COLO668 (cell line): ENCODE results near the gene GDI1.

Source experiments
- DNase-seq: peaks from one replicate; lab custom pipeline; 2025; ENCODE audit not compliant: unreplicated experiment; lab: John Stamatoyannopoulos, UW

The GDI1 gene

DNA sequence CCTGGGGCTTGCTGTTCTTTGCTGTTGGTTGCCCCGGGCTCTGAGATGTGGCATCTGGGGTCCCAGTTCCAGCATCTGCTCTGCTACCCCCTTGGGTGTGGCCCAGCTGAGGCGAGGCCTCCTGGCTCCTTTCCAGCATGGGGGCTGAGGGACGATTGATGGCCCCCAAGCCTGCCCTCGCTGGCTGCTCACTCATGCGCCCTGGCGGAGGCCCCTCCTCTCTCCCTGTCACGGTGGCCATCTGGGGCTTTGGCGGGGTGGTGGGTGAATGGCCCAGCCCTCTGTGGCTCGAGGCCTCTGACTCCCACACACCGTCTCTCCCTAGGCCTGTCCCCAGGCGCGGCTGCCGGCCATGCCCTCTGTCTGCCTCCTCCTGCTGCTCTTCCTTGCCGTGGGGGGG lies 22.9 kb downstream of the GDI1 start:
- peak; percentile 17 for DNase-seq

DNA sequence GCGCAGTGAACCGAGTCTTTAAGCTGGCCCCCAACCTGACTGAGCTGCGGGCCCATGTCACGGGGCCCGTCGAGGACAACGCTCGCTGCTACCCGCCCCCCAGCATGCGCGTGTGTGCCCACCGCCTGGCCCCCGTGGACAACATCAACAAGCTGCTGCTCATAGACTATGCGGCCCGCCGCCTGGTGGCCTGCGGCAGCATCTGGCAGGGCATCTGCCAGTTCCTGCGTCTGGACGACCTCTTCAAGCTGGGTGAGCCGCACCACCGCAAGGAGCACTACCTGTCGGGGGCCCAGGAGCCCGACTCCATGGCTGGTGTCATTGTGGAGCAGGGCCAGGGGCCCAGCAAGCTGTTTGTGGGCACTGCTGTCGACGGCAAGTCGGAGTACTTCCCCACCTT lies 23.4 kb downstream of the GDI1 start:
- DNase-seq: no peak

DNA sequence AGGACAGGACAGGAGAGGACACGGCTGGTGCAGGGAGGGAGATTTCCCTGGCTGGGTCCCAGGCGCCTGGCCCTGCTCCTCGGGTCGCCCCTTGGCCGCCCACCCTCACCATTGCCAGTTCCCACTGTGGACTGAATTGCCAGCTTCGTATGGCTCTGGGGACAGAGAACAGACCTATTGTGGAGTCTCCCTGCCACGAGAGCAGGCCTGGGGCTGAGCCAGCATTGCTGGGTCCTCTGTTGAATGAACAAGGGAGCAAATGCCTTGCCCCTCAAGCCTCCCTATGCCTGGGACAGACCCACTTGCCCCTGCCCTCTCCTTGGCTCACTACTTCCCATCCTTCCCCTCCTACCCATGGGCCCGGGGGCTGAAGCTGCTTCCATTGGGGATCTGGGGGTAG lies 25.4 kb downstream of the GDI1 start:
- DNase-seq: no peak

DNA sequence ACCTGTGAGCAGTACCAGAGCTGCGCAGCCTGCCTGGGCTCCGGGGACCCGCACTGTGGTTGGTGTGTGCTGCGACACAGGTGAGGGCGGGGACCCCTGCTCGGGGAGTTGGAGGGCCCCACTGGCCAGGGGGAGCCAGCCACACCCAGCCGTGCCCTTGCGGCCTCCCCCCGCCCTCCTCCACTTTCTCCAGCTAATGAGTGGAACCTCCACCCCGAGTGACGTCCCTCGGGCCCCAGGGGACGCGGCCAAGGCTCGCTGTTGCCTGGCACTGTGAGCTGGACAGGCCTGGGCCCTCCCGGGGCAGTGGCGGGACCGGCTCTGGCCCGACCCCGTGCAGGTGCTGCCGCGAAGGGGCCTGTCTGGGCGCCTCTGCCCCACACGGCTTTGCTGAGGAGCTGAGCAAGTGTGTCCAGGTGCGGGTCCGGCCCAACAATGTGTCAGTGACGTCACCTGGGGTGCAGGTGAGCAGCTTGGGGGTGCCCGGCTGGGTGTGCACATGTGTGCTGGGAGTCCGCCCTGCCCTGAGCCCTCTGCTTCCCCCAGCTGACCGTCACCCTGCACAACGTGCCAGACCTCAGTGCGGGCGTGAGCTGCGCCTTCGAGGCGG lies 26.8 kb downstream of the GDI1 start:
- no peak for DNase-seq

DNA sequence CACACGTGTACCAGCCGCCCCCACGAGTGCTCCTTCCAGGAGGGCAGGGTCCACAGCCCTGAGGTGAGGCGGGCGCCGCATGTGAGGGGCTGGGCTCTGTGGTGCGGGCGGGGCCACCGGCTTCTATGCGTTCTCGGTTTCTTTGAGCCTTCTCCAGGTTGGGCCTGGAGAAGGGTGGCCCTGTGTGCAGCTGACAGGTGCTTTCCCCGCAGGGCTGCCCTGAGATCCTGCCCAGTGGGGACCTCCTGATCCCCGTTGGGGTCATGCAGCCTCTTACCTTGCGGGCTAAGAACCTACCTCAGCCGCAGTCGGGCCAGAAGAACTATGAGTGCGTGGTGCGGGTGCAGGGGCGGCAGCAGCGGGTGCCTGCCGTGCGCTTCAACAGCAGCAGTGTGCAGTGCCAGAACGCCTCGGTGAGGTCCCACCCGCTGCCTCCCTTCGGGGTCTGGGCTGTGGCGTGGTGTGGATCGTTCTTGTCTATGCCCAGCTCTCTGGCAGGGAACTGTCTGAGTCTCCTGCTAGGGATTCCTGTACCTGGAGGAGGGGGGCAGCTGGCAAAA lies 27.9 kb downstream of the GDI1 start:
- no peak for DNase-seq

DNA sequence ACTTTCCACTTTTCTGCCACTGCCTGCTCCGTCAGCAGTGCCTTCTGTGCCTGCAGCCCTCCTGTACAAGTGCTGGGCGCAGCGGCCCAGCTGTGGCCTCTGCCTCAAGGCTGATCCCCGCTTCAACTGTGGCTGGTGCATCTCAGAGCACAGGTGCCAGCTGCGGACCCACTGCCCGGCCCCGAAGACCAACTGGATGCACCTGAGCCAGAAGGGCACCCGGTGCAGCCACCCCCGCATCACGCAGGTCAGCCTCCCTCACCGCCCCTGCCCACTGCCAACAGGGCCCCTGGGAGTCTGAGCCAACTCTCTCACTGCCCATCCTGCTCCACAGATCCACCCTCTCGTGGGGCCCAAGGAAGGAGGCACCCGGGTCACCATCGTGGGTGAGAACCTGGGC lies 28.6 kb downstream of the GDI1 start:
- DNase-seq: no peak

DNA sequence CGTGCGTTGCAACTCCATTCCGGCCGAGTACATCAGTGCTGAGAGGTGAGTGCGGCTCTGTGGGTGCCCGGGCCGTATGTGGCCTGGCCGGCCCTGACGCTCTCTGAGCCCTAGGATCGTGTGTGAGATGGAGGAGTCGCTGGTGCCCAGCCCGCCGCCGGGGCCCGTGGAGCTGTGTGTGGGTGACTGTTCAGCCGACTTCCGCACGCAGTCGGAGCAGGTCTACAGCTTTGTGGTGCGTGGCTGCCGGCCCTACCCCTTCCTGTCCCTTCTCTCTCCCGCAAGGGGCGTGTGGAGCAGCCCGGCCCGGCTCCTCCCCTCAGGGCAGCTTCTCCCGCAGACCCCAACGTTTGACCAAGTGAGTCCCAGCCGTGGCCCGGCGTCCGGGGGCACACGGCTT lies 29.1 kb downstream of the GDI1 start:
- DNase-seq: no peak

DNA sequence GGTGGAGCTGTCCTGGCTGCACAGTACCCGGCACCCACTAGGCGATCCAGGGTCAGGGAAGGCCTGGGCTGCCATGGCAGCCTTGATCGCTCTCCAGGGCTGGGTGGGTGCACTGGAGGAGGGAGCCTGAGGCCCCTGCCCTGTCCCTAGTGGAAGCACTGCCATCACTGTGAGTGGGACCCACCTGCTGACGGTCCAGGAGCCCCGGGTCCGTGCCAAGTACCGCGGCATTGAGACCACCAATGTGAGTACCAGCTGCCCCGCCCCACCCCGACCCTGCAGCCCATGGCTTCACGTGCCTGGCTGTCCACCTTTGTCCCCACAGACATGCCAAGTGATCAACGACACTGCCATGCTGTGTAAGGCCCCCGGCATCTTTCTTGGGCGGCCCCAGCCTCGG lies 30.0 kb downstream of the GDI1 start:
- no peak for DNase-seq

DNA sequence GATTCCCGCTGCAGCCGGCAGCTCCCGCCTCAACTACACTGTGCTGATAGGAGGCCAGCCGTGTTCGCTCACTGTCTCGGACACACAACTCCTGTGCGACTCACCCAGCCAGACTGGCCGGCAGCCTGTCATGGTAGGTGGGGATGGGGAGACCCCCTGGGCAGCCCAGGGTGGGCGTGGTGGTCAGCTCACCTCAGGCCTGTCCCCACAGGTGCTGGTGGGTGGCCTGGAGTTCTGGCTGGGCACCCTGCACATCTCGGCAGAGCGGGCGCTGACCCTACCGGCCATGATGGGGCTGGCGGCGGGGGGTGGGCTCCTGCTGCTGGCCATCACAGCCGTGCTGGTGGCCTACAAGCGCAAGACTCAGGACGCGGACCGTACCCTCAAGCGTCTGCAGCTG lies 30.6 kb downstream of the GDI1 start:
- DNase-seq: no peak

DNA sequence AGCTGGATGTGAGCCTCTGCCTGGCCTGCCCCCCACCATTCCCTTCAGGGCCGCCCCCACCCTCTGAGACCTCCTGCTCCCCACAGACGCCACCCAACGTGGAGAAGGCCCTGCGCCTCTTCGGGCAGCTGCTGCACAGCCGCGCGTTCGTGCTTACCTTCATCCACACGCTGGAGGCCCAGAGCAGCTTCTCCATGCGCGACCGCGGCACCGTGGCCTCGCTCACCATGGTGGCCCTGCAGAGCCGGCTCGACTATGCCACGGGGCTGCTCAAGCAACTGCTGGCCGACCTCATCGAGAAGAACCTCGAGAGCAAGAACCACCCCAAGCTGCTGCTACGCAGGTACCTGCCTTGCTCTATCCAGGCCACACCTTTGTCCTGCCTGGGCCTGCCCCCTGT lies 31.3 kb downstream of the GDI1 start:
- no peak for DNase-seq

DNA sequence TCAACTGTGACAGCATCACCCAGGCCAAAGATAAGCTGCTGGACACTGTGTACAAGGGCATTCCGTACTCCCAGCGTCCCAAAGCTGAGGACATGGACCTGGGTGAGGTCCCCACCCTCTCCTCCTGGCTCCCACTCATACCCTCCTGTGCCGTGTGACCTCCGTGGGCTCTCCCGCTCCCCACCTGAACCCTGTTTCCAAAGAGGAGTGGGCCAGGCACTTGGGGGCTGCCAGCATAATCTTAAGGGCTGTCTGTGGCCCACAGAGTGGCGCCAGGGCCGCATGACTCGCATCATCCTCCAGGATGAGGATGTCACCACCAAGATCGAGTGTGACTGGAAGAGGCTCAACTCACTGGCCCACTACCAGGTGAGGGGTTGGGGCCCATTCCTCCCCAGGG lies 32.2 kb downstream of the GDI1 start:
- DNase-seq: no peak

DNA sequence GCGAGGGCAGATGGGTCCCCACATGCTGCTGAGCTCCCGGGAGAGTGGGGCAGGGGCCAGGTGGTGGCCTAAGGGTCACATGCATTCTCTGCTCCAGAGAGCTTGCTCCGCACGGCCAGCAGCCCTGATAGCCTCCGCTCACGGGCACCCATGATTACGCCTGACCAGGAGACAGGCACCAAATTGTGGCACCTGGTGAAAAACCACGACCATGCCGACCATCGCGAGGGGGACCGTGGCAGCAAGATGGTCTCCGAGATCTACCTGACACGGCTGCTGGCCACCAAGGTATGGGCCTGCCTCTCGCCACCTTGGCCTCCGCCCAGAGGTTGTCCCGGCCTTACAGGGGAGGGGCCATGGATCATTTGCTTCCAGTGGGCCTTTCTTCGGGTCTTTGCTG lies 32.9 kb downstream of the GDI1 start:
- no peak for DNase-seq

DNA sequence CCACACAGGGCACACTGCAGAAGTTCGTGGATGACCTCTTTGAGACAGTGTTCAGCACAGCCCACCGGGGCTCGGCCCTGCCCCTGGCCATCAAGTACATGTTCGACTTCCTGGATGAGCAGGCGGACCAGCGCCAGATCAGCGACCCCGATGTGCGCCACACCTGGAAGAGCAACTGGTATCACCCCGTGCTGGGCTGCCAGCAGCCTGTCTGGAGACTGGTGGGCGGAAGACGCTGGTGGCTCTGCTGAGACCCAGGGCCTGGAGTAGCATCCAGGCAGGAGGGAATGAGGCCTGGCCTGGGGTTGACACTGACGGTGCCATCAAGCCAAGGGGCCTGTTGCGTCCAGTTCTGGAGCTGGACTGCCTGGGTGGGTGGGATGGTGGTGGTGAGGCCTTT lies 33.5 kb downstream of the GDI1 start:
- no peak for DNase-seq

DNA sequence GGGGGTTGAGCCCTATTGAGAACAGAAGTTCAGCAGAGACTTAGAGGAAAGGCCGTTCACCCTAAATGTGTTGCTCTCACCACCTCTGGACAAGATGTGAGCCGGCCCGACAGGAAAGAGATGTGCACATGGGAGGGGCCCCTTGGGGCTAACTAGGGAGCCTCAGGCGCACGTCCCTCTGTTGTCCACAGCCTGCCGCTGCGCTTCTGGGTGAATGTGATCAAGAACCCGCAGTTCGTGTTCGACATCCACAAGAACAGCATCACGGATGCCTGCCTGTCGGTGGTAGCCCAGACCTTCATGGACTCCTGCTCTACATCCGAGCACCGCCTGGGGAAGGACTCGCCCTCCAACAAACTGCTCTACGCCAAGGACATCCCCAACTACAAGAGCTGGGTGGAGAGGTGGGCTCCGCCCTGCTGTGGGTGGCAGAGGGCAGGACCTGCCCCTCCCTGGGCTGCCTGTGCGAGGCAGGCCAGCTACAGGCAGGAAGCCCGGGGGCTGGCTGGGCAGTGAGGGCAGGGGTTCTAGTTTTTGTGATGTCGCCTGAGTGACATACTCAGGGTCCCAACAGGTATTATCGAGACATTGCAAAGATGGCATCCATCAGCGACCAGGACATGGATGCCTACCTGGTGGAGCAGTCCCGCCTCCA lies 34.1 kb downstream of the GDI1 start:
- DNase-seq: no peak

DNA sequence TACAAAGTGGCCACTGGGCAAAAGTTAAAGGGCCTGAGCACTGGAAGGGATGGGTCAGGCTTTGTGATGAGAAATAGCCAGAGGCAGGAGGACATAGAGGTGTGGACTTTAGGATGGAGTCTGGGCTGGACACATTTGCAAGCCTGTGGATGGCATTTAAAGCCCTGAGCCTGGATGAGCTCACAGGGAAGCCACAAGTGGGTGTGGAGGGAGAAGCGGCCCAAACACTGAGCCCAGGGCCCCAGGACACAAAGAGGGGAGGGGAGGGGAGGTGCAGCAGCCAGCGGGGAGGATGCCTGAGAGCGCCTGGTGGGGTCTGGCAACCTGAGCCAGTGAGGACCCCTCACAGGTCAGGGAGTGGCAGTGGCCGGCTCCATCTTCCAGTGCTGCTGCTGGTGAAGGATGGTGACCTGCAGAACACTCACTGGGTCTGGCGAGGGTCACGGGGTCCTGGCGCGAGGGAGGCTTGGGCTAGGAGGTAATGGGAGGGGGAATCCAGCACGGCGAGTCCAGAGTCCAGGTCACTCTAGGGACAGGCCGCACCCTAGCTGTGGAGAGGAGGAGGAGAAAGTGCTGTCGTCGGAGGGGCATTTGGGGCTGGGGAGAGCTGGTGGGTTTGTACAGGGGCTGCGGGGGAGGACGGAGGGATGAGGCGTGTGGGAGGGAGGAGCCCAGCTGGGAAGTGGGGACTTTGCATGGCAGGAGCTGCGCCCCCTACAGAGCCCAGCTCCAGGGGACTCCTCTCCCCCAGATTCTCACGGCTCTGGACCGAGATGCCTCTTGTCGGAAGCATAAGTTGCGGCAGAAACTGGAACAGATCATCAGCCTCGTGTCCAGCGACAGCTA lies 35.1 kb downstream of the GDI1 start:
- DNase-seq: no peak

DNA sequence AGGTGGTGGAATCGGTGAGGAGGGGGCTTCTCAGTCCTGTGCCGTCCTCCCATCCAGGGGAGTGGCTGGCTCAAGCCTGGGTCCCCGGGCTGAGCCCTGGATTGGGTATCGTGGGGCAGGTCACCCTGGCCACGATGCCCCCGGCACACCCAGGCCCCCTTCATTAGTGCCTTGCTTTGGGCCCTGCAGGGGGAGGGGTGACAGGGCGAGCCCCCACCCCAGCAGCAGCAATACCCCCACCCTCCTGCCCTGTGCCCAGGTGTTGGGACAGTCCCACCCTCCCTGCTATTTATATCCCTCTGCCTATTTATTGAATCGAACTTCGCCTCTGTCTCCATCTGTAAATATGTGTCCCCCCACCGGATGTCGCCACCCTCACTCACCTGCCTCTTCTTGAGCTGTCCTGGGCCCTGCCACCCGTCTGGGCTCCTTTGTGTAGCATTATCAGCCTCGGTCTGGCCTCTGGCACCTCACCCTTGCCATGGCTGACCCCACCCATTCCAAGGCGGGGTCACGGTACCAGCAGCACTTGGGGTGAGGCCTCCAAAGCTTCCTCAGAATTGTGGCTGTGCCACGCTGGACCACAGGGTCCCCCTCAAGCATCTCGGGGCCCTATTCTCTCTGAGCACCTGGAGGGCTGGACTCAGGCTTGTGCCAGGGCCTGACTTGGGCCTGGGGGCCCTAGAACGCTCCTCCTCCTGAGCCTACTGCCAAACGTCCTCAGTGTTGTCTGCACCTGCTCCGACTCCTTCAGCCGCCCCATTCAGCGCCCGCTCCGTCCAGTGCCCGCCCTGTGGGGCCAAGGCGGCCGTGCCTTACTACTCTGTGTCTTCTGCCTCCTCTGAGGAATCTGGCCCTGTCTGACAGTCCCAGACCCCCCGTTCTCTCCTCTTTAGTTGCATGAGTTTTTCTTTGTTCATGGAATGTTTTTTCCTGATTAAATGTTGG lies 36.0 kb downstream of the GDI1 start:
- DNase-seq: no peak

DNA sequence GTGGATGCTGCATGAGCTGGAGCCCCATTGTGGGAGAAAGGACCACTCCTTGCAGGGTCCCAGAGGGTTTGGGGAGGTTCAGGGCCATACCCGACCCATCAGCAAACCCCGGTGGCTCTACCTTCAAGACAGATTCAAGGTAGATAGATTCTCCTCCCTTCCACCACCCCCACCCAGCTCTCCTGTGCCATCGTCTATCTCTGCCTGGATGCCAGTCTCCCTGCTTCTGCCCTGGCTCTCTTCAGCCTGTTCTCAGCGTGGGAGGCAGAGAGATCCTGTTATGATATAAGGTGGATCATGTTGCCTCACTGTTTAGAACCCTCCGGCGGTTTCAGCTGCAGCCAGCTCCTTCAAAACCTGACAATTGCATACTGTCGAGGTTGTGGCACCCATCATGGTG lies 36.7 kb downstream of the GDI1 start:
- no peak for DNase-seq

DNA sequence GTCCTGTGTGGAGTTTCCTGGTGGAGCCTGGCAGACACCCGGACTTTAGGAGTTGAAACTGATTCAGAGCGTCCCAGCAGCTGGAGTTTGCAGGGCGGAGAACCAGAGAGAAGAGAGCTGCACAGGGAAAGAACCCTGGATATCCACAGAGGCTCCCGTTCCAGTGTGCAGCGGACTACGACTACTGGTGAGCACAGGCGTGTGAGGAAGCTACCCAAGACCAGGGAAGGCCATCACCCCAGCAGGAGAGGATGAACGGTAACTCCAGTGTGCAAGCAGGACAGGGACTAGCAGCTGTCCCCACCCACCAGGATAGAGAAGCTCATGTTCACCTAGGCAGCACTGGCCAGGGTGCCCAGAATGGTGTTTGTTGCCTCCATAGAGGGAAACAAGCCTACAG lies 39.9 kb downstream of the GDI1 start:
- peak; percentile 17 for DNase-seq

DNA sequence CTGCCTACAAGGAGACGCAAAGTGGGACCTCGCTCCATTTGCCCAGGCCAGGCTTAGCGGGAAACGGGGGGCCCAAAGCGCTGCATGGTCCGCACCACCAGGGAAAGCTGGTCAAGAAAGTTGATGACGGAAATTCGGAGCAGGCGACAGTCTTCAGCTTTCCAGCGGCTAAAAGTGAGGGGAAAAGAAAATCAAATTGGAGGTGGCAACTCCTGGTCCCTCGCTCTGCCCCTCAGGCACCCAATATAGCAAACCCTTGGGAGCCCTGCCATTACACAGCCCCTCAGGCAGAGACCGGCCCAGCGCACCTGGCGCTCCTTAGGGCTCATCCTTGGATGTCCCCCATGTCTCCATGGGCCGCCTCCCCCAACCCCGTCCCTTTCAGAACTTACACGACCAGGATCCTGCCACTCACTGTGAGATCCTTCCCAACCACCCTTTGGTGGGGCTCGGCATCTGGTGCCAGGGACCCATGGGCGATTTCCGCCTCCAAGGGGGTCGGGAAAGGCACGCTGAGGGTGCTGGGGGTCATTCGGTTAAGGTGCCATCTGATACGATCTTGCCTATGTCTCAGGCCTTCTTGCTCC lies 41.0 kb downstream of the GDI1 start:
- no peak for DNase-seq
